ENCODE data around the gene COL23A1. TPM values are rescaled to one million over a fixed set of nuclear protein-coding genes. Genes with fewer than 3 reads are reported as not detected.

COL23A1 gene
- total and polyA plus RNA-seq, 2 experiments from 2014 or later, result 1.1 to 5.1 TPM

GRCh38 chr5:178450121-178451028 lies 139.8 kb downstream of the COL23A1 start:
- H4K20me1 ChIP-seq (ENCODE audit: insufficient read depth, poor library complexity, severe bottlenecking), result no peaks in the 10 kb centered on the region
- H3K4me3 ChIP-seq, result no peak overlapping the region
- H3K4me1 ChIP-seq (ENCODE audit: insufficient read depth), result no peaks in the 10 kb centered on the region
- no peak for DNase-seq (ENCODE audit: low spot score)
- H3K27ac ChIP-seq, result no peak overlapping the region
- H3K36me3 ChIP-seq (replicated peaks; ENCODE audit: insufficient read depth, low read depth), result no peaks in the 10 kb centered on the region
- H3K79me2 ChIP-seq, result no peaks in the 10 kb centered on the region
- no peaks in the 10 kb centered on the region for H3K9me3 ChIP-seq (ENCODE audit: low read depth)
- WGBS (ENCODE audit: low lambda C conversion rate, missing lambda C conversion rate), result 74% methylated on average over 18 of the region's 19 CpGs
- no peaks in the 10 kb centered on the region for H3K27me3 ChIP-seq
- TF ChIP-seq CTCF (IDR thresholded peaks at IDR 0.05; ENCODE audit: poor library complexity), result no peak
- TF ChIP-seq EZH2 (IDR thresholded peaks at IDR 0.05; ENCODE audit: borderline replicate concordance), result no peak
- no peak overlapping the region for H3K4me2 ChIP-seq
- H2AFZ ChIP-seq, result no peak overlapping the region
- no peaks in the 10 kb centered on the region for H3K9me2 ChIP-seq (replicated peaks; ENCODE audit: insufficient read depth)

GRCh38 chr5:178449163-178450070 lies 140.8 kb downstream of the COL23A1 start:
- no peak overlapping the region for H3K4me2 ChIP-seq
- no peaks in the 10 kb centered on the region for H3K79me2 ChIP-seq
- no peaks in the 10 kb centered on the region for H4K20me1 ChIP-seq (ENCODE audit: insufficient read depth, poor library complexity, severe bottlenecking)
- no peaks in the 10 kb centered on the region for H3K36me3 ChIP-seq (replicated peaks; ENCODE audit: insufficient read depth, low read depth)
- no peak for DNase-seq (ENCODE audit: low spot score)
- no peak overlapping the region for H3K4me3 ChIP-seq
- H2AFZ ChIP-seq, result no peak overlapping the region
- H3K9me3 ChIP-seq (ENCODE audit: low read depth), result no peaks in the 10 kb centered on the region
- H3K4me1 ChIP-seq (ENCODE audit: insufficient read depth), result no peaks in the 10 kb centered on the region
- H3K9me2 ChIP-seq (replicated peaks; ENCODE audit: insufficient read depth), result no peaks in the 10 kb centered on the region
- no peak overlapping the region for H3K27ac ChIP-seq
- no peaks in the 10 kb centered on the region for H3K27me3 ChIP-seq
- WGBS (ENCODE audit: low lambda C conversion rate, missing lambda C conversion rate), result 76% methylated on average over 23 of the region's 23 CpGs
- no peak for TF ChIP-seq CTCF (IDR thresholded peaks at IDR 0.05; ENCODE audit: poor library complexity)
- no peak for TF ChIP-seq EZH2 (IDR thresholded peaks at IDR 0.05; ENCODE audit: borderline replicate concordance)
- TF ChIP-seq EZH2phosphoT487 (IDR thresholded peaks at IDR 0.05; ENCODE audit: low read depth, severe bottlenecking, unreplicated experiment), result no peak

GRCh38 chr5:178445534-178445933 lies 144.7 kb downstream of the COL23A1 start:
- Histone ChIP-seq H3K4me3 (no peak overlapping the region), H3K4me1 (ENCODE audit: insufficient read depth) (peaks cover 7% of the 10 kb centered on the region), H3K9me2 (replicated peaks; ENCODE audit: insufficient read depth) (no peaks in the 10 kb centered on the region), H3K4me2 (no peak overlapping the region), H3K36me3 (replicated peaks; ENCODE audit: insufficient read depth, low read depth) (no peaks in the 10 kb centered on the region), H3K9me3 (ENCODE audit: low read depth) (no peaks in the 10 kb centered on the region), H3K27ac (no peak overlapping the region), H2AFZ (no peak overlapping the region), H3K79me2 (no peaks in the 10 kb centered on the region), H4K20me1 (ENCODE audit: insufficient read depth, poor library complexity, severe bottlenecking) (no peaks in the 10 kb centered on the region), H3K27me3 (no peaks in the 10 kb centered on the region)
- TF ChIP-seq EZH2phosphoT487 (IDR thresholded peaks at IDR 0.05; ENCODE audit: low read depth, severe bottlenecking, unreplicated experiment) (no peak), CTCF (IDR thresholded peaks at IDR 0.05; ENCODE audit: poor library complexity) (no peak), EZH2 (IDR thresholded peaks at IDR 0.05; ENCODE audit: borderline replicate concordance) (no peak)
- DNase-seq (ENCODE audit: low spot score), result no peak
- WGBS (ENCODE audit: low lambda C conversion rate, missing lambda C conversion rate), result 98% methylated on average over 2 of the region's 2 CpGs

All from hepatocyte (in vitro differentiated cells).